ENCODE data around the gene CDCA7L.
"Not testable (repeated sequence)": the region's sequence is repeated elsewhere in the genome, so short reads cannot be mapped to it uniquely, and the experiment has no call there.

The CDCA7L gene

DNA sequence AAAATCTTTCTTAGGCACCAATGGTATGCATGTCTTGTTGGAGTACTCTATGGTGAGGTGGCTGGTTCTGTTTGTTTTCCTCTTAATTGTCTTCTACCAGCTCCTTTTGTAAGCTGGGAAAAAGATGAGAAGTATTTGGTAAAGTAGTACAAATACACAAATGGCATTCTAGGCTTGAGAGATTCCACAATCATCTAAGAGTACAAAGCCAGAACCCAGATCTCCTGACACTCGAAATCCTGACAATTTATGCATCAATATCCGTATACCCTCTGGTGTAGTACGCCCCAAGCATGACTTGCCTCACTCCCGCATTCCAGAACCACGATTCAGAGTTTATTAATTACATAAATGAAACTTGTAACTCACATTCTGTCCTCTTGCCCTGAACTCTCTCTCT is 43.5 kb downstream of the CDCA7L start:
- DNase-seq = no peak

DNA sequence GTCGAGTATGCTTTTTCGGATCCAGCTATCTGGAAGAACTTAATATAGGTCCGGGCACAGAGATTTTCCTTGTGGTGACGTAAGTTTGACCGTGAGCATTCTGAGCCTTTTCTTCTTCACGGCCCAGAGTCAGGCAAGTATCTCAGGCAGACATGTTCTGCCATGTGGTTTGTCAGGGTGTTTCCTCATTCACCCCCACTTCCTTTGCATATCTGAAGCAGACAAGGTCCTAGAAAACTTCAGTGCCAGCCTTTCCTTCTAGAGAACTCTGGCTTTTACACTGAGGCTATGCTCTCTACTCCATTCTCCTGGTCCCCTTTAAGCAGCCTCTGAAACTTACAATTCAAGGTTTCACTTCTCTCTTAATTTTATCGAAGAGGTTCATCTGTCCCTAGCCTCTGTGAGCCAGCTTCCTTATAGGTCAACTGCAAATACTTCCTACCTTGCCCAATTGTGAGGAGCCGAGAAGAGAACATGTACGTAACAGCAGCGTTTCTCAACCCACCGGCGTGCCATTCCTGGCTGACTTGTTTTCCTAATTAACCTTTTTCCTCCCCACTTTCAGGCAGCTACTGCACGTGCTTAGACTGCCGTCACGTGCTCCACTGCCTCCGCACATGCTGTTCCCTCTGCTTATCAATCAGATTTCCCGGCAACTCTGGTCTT is 47.3 kb downstream of the CDCA7L start:
- no peak for DNase-seq

DNA sequence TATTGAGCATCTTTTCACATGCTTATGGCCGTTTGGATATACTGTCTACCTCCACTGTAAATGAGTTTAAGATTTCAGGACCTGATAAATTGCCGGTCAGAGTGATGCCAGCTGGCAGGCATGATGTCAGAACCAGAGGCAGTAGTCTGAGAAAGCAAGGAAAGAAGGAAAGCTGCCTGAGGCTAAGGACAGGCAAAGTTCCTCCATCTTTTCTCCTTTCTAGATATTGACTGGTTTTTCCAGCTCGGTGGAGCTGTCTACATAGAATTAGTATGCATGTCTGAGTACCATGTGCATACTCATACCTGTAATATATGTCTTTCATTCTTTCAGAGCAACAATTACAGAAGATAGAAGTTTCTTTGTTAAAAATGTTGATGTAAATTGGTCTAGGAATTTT is 52.3 kb downstream of the CDCA7L start:
- no peak for DNase-seq

DNA sequence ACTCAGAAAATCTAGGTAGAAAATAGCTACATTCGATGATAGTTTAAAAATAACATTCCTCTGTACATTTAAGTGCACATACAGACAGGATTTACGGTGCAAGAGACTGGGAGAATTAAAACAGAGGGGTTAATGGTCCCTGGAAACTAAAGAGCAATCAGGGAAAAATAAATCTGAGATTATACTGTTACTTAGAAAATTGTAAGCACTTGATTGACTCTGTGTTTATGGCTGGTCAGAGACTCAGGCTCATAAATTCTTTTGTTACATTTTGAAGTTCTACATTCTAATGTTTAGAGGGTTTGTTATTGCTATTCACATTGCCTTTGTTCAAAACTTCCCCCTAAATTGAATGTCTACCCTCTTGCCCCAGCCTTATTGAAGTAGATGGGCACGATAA is 54.4 kb downstream of the CDCA7L start:
- DNase-seq = no peak

DNA sequence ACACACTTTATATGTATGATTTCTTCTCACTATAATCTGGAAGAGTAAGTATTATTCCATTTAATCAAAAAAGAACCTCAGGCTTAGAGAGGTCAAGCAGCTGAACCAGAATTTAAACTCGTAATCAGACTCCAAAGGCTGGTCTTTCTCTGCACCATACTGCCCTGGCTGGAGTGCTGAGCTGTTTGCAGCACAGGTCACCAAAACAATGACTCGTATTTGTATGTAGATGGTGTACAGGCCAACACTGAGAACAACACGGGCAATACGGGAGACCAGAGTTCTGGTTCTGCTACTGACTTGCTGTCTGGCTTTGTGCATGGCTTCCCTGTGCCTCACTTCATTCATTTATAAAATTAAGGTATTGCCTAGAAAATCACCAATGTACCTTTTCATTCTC is 57.9 kb downstream of the CDCA7L start:
- DNase-seq = no peak

DNA sequence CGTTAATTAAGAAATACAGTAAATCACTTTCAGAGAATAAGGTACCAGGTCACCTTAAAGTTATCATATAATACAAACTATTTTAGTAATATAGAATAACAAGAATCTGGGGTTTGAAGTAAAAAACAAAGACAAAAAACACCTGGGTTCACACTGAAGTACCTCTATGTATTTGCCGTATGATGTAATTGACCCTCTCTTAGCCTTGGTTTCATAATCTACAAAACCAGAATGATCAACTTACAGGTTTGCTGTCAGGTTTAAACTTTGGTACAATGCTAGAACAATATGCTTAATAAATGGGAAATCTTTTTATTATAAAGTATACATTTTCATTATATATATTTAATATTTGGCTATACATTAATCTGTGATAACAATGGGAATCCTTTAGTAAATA is 58.3 kb downstream of the CDCA7L start:
- DNase-seq = no peak

DNA sequence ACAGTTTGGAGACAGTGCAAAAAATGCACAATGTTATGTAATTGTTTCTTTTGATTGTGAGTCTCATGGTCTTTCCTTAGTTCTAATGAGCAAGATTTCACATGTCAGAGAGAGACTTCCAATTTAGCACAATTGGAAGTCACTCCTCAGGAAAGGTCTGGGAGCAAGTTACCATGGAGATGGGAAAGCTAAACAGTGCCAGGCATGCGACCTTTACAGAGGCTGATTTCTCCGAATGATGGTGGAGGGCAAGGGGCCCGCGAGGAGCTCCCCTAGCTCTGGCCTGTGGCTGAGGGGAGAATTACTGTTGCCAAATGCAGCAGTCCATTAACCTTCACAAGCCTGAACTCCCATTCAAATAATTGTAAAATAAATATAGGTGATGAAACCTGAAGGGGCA is 59.3 kb downstream of the CDCA7L start:
- DNase-seq = no peak

DNA sequence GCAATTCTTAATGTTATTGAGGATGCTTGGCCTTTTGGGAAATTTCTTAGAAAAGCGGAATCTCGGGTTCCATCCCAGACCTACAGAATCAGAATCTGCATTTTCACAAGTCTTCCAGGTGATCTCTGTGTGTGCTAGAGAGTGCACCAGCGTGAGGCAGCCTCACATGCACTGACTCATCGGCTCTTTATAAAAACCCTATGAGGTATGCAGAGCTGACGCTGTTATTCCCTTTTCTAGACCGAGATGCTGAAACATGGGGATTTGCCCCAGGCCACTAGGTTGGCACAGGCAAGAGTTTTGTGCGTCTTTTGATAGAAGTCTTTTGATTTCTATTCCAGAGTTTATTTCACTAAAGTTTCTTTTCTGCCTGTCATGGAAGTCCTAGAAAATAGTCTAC is 61.2 kb downstream of the CDCA7L start:
- DNase-seq = no peak

DNA sequence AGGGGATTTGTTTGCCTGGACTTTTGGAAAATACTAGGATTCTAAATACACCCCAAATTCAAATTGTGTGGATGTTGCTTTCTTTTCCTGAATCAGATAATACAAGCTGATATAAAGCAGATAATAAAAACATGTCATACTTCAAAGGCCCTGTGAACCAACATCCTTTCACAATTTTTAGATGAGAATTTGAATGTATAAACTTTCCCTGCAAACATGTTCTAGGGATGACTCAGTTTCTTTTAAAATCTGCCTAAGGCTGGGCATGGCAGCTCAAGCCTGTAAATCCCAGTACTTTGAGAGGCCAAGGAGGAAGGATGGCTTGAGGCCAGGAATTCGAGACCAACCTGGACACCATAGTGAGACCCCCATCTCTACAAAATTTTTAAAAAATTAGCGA is 62.2 kb downstream of the CDCA7L start:
- DNase-seq = not testable (repeated sequence)

DNA sequence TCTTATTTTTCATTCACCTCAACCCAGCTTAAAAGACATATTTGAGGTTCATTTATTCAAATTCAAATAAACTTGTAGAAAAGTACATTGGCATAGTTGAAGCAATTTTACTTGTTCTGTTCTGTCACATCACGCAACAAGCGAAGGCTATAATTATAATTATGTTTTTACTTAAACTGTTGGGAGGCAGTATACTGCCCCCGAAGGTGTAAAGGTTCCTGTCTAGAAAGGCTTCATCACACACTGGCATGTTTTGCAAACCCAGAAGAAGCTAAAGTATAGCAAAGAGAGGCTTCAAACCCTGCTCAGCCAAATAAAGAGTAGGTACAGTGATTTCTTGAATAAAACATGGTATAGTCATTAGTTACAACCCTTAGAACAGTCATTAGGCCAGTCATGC is 62.6 kb downstream of the CDCA7L start:
- no peak for DNase-seq

DNA sequence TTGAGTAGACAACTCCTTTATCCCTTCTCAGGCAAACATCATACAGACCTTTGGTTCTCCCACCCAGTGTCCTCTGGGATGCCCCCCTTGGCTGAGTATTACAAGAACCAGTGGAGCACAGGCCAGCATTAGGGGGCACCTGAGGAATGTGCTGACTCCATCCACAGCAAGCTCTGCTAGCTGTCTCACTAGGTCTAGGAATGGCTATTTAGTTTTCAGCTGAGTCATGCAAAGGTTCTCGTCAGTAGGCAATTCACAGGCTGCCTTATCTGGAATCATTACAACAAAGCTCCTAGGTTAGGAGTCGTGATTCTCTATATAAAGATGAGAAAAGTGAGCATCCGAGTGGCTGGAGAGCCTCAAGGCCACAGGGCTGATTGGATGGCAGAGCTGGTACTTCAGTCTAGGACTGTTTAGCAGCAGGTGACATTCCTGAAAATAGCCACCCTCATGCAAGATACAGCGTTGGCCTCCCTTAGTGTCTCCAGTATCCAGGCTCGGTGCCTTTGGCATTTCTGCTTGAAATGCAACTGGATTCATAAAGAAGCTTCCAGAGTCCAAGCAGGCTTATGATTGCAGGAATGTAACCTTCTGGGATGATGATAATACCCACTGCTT is 75.8 kb downstream of the CDCA7L start:
- no peak for DNase-seq

DNA sequence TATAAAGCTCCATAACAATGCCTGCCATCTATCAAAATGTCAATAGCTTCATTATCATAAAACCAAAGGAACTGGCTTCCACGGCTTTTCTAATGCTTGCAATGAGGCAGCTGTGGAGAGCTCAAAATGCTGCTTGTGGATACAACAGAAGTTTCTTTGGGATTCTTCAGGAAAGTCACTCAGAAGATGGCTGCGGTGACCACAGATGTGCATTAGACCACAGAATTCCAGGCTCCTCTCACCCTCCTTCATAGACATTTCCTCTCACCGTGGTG is 77.2 kb downstream of the CDCA7L start:
- no peak for DNase-seq

DNA sequence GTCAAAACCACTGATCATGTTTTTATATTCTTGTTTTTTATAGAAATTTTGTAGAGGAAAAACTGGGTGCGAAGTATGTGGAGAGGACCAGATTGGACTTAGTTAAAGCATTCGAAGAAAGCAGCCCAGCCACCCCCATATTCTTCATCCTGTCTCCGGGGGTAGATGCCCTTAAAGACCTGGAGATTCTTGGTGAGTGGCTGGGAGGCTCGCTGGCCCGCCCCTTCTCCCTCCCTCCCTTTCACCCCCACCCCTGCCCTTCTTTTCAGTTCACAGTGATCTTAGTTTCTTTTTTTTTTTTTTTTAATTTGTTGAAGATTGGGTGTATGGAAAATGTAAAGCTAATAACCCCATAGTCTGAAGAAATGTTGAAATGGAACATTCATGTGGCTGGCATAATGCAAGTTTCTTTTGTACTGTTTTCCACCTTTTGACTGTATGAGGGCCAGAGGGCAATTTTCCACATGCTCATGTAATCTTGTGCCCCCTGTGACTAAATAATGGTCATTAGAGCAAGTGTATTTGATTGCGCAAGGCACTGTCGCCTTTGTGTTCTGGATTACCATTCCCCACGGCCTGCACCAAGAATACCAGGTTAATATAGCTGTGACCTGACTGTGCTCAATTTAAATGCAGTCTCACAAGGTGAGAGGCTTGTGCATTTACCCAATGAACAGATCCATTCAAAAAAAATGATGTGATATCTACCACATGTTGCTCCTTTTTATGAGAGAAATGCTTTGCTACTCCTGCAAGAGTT is 77.7 kb downstream of the CDCA7L start:
- DNase-seq = no peak

DNA sequence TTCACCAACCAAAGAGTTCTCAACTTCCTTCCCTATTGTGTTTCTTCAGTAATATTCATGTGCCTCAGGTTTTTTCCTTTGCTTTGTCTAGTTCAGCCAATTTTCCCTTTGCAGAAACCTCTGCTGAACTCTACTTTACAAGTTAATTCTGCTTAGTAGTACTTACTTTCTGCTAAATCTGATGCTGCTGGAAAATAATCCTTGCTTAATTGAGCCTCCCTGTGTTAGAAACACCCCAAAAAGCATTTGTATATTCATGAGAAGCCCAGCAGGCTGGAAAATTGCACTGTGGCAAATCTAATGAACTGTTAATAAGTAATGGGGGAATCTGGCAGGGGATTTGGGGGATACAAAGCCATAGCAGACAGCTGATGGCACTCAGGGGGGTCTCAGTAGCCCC is 78.5 kb downstream of the CDCA7L start:
- no peak for DNase-seq

DNA sequence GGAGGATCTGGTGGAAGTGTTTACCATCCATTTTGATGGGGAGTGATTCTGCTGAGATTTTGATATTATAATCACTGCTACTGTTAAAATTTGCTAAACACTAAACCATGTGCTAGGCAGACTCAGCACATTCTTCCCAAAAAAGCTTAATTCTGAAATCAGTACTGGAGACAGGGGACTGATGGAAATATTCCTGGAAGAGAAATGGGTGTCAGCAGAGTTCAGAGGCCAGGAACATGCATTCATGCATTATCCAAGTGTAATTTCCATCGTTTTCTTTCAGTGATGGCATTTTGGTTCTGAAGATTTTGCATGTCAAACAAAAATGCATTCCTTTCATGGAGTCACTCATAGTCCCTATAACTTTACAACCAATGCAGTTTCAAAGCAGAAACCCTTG is 79.0 kb downstream of the CDCA7L start:
- no peak for DNase-seq

DNA sequence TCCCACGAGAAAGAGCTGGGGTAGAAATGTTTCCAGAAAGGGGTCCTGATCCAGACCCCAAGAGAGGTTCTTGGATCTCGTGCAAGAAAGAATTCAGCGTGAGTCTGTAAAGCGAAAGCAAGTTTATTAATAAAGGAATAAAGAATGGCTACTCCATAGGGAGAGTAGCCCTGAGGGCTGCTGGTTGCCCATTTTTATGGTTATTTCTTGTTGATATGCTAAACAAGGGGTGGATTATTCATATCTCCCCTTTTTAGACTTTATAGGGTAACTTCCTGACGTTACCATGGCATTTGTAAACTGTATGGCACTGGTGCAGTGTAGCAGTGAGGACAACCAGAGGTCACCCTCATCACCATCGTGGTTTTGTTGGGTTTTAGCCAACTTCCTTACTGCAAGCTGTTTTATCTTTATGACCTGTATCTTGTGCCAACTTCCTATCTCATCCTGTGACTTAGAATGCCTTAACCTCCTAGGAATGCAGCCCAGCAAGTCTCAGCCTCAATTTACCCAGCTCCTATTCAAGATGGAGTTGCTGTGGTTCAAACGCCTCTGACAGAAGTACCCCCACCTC is 80.0 kb downstream of the CDCA7L start:
- not testable (repeated sequence) for DNase-seq

DNA sequence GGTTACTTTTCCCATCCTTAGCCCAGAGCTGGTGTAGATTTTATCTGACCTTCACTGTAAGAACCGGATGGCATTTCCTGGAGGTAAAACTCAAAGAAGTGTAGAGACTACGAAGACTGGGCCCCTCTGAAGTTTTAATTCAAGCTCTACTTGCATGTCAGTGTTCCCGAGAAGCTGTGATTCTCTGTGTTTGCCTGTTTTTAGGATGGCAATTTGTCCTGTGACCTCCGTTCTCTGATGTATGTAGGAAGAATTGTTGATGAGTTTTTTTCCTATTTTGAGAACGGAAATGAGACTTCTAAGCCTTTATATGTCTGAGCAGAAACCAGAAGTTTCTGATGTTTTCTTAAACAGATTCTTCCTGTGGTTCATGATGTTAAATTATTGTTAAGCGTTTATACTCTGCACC is 94.1 kb downstream of the CDCA7L start:
- DNase-seq = no peak

All from NCI-H1105 (cell line).